OCI-LY1 (cell line): Measurements from ENCODE around the gene OSGEPL1.

Experiments used
- H2AFZ ChIP-seq: fragments of 200-600 bp; sonication (generic), shearing (Covaris generic); 2 replicates; pipeline ENCODE4 v1.6.0; 2014; ENCODE audit warnings: antibody characterized with exemption, mild to moderate bottlenecking, low read length
- H3F3A ChIP-seq: fragments of 200-600 bp; sonication (generic), shearing (Covaris generic); 2 replicates; pipeline ENCODE4 v1.6.0; 2014; ENCODE audit warnings: mild to moderate bottlenecking, antibody characterized with exemption, low read length, moderate library complexity; ENCODE audit not compliant: insufficient read depth
- H3K27ac ChIP-seq: fragments of 200-600 bp; sonication (generic); 2 replicates; pipeline ENCODE4 v1.5.1; 2014; ENCODE audit warnings: low read length, mixed run types, mild to moderate bottlenecking, low read depth; ENCODE audit not compliant: poor library complexity, severe bottlenecking
- H3K27me3 ChIP-seq: fragments of 200-600 bp; sonication (generic); 2 replicates; pipeline ENCODE4 v1.6.0; 2014; ENCODE audit warnings: antibody characterized with exemption, mild to moderate bottlenecking, low read length, moderate library complexity; ENCODE audit not compliant: insufficient read depth
- H3K36me3 ChIP-seq: fragments of 200-600 bp; sonication (generic); 2 replicates; pipeline ENCODE4 v1.6.1; 2014; ENCODE audit warnings: mild to moderate bottlenecking, antibody characterized with exemption, low read length, moderate library complexity, mixed read lengths; ENCODE audit not compliant: insufficient read depth
- H3K4me1 ChIP-seq: fragments of 200-600 bp; sonication (generic); 2 replicates; pipeline ENCODE4 v1.5.1; 2014; ENCODE audit warnings: mild to moderate bottlenecking, low read length, moderate library complexity; ENCODE audit not compliant: insufficient read depth, severe bottlenecking
- H3K4me2 ChIP-seq: fragments of 200-600 bp; sonication (generic), shearing (Covaris generic); 2 replicates; pipeline ENCODE4 v1.6.1; 2014; ENCODE audit warnings: low read length
- H3K4me3 ChIP-seq: fragments of 200-600 bp; sonication (generic); 2 replicates; pipeline ENCODE4 v1.5.1; 2014; ENCODE audit warnings: low read length, low read depth, mild to moderate bottlenecking, mixed read lengths; ENCODE audit not compliant: poor library complexity, severe bottlenecking
- H3K79me2 ChIP-seq: fragments of 200-600 bp; shearing (Covaris generic); 2 replicates; pipeline ENCODE4 v1.6.1; 2016; ENCODE audit warnings: mixed run types, low read length, mixed read lengths; ENCODE audit not compliant: insufficient read depth
- H3K9ac ChIP-seq: fragments of 200-600 bp; sonication (generic), shearing (Covaris generic); 2 replicates; pipeline ENCODE4 v1.6.1; 2014; ENCODE audit warnings: mild to moderate bottlenecking, low read length, mixed read lengths
- H3K9me2 ChIP-seq: fragments of 200-600 bp; sonication (generic), shearing (Covaris generic); 2 replicates; pipeline ENCODE4 v1.6.1; 2014; ENCODE audit warnings: low read depth, mild to moderate bottlenecking, low read length, mixed read lengths
- H3K9me3 ChIP-seq: fragments of 200-600 bp; shearing (Covaris generic); 2 replicates; pipeline ENCODE4 v1.6.1; 2014; ENCODE audit warnings: low read length, mixed read lengths
- H4K20me1 ChIP-seq: fragments of 200-600 bp; sonication (generic), shearing (Covaris generic); 2 replicates; pipeline ENCODE4 v1.6.0; 2016; ENCODE audit warnings: mild to moderate bottlenecking, low read length; ENCODE audit not compliant: insufficient read depth
- EZH2 ChIP-seq: fragments of 200-600 bp; sonication (generic), shearing (Covaris generic); IDR thresholded peaks from 2 replicates; pipeline ENCODE4 v1.8.0; 2017; ENCODE audit warnings: borderline replicate concordance, mixed run types, mild to moderate bottlenecking, antibody characterized with exemption, low read length, moderate library complexity, mixed read lengths
- TF ChIP-seq, protein P1 (sequence below): fragments of 200-600 bp; sonication (generic), shearing (Covaris generic); IDR thresholded peaks from 2 replicates; pipeline ENCODE4 v1.5.1; 2017; ENCODE audit warnings: mild to moderate bottlenecking, antibody characterized with exemption, low read length, moderate library complexity, mixed read lengths

The OSGEPL1 gene

DNA sequence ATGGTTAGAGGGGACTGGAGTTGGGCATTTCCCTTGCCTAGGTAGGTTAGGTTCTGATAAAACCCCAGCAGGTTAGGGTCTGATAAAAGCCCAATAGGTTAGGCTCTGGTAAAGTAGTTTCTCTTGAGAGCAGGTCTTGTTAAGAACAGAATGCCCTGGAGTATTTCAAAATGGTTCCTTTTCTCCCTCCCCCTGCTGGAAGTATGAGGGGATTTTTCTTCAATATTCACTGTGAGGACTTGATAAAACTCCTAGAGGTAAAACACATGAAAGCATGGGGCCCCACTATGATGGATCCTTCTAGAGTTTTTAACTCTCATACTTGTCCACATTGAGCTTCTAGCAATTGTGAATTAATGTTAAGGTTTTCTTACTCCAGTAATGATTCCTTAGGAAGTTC, 60.5 kb downstream of the OSGEPL1 start:
- TF ChIP-seq EZH2, result no peak
- TF ChIP-seq, protein P1, sequence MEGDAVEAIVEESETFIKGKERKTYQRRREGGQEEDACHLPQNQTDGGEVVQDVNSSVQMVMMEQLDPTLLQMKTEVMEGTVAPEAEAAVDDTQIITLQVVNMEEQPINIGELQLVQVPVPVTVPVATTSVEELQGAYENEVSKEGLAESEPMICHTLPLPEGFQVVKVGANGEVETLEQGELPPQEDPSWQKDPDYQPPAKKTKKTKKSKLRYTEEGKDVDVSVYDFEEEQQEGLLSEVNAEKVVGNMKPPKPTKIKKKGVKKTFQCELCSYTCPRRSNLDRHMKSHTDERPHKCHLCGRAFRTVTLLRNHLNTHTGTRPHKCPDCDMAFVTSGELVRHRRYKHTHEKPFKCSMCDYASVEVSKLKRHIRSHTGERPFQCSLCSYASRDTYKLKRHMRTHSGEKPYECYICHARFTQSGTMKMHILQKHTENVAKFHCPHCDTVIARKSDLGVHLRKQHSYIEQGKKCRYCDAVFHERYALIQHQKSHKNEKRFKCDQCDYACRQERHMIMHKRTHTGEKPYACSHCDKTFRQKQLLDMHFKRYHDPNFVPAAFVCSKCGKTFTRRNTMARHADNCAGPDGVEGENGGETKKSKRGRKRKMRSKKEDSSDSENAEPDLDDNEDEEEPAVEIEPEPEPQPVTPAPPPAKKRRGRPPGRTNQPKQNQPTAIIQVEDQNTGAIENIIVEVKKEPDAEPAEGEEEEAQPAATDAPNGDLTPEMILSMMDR, result no peak
- H3K9ac ChIP-seq, result no peak overlapping the region
- no peak overlapping the region for H2AFZ ChIP-seq
- H3K27ac ChIP-seq, result no peak overlapping the region
- H4K20me1 ChIP-seq, result no peaks in the 10 kb centered on the region
- H3F3A ChIP-seq, result no peaks in the 10 kb centered on the region
- H3K9me2 ChIP-seq, result no peaks in the 10 kb centered on the region
- peaks cover 11% of the 10 kb centered on the region for H3K4me1 ChIP-seq
- no peaks in the 10 kb centered on the region for H3K36me3 ChIP-seq
- no peak overlapping the region for H3K4me2 ChIP-seq
- H3K27me3 ChIP-seq, result no peaks in the 10 kb centered on the region
- no peak overlapping the region for H3K4me3 ChIP-seq
- no peaks in the 10 kb centered on the region for H3K79me2 ChIP-seq
- no peaks in the 10 kb centered on the region for H3K9me3 ChIP-seq

DNA sequence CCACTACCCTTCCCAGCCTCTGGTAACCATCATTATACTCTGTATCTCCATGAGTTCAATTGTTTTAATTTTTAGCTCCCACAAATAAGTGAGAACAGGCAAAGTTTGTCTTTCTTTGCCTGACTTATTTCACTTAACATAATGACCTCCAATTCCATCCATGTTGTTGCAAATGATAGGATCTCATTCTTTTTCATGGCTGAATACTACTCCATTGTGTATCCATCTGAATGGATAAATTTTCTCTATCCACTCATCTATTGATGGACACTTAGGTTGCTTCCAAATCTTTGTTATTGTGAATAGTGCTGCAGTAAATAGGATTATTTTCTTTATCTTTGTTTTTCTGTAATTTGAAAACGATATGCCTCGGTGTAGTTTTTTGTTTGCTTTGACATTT, 61.9 kb downstream of the OSGEPL1 start:
- H3K9ac ChIP-seq, result no peak overlapping the region
- H3K36me3 ChIP-seq, result no peaks in the 10 kb centered on the region
- H3F3A ChIP-seq, result no peaks in the 10 kb centered on the region
- H4K20me1 ChIP-seq, result no peaks in the 10 kb centered on the region
- no peaks in the 10 kb centered on the region for H3K79me2 ChIP-seq
- no peak overlapping the region for H2AFZ ChIP-seq
- H3K4me2 ChIP-seq, result no peak overlapping the region
- H3K4me1 ChIP-seq, result peaks cover 11% of the 10 kb centered on the region
- H3K9me3 ChIP-seq, result no peaks in the 10 kb centered on the region
- no peaks in the 10 kb centered on the region for H3K9me2 ChIP-seq
- H3K4me3 ChIP-seq, result no peak overlapping the region
- TF ChIP-seq, protein P1, result no peak
- TF ChIP-seq EZH2, result no peak
- no peaks in the 10 kb centered on the region for H3K27me3 ChIP-seq
- no peak overlapping the region for H3K27ac ChIP-seq

DNA sequence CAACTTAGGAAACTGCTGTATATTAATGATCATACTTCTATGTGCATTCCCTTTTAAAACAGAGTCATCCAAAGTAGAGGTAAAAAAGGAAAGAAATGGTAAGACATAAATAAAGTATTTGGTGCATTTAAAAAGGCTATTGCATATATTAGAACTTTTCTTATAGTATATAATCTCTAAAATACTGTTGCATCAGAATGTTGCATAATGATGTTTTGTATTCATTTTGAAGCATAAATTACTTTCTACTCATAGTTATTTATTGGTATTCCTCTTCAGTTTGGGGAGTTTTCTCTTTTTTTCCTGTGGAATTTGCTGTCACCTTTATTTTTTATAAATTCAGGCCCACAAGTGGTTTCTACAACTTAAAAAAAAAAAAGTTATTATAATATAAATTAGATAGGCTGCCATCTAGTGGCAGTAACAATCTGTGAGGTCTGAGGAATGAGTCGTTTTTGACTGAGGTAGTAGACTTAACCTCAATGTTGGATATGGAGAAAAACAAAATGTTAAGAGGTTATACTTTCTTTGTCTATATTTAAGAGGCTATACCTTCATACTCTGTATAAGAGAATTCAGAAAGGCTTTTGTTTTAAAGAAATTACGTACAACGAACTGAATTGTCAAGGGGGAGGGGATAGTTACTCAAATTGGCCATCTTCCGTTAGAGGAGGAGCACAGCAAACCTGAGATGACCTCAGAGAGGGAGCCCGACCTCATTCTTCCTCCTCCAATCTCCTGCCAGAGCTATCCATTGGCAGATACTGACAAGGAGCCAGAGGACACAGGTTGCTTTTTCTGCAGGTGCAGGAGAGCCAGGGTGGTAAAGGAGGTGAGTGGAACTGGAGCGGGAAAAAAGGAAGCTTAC, 64.3 kb downstream of the OSGEPL1 start:
- H3K36me3 ChIP-seq, result no peaks in the 10 kb centered on the region

More for the DNA sequence above, 64.3 kb downstream of the OSGEPL1 start:
- H3F3A ChIP-seq, result no peaks in the 10 kb centered on the region
- H4K20me1 ChIP-seq, result no peaks in the 10 kb centered on the region
- H3K79me2 ChIP-seq, result no peaks in the 10 kb centered on the region
- no peaks in the 10 kb centered on the region for H3K9me3 ChIP-seq
- H3K27me3 ChIP-seq, result no peaks in the 10 kb centered on the region
- H3K9ac ChIP-seq, result peak overlapping the region; percentile 57
- H3K4me1 ChIP-seq, result peaks cover 11% of the 10 kb centered on the region
- H3K4me3 ChIP-seq, result peak overlapping the region; percentile 56
- H2AFZ ChIP-seq, result peak overlapping the region; percentile 99
- peak overlapping the region; percentile 66 for H3K27ac ChIP-seq
- no peaks in the 10 kb centered on the region for H3K9me2 ChIP-seq
- no peak for TF ChIP-seq EZH2
- TF ChIP-seq, protein P1, result peak; percentile 46; the same call in 1 of the 2 replicates
- peak overlapping the region; percentile 90 for H3K4me2 ChIP-seq
